Keratinocyte (primary cell): ENCODE data around the gene SLC39A11.

ENCODE experiments used
- EZH2 ChIP-seq: IDR thresholded peaks from one replicate; pipeline ENCODE4 v1.6.1; 2012; ENCODE audit warnings: inconsistent platforms, mild to moderate bottlenecking, low read length, moderate library complexity
- TF ChIP-seq, protein P1 (sequence below), 3 experiments: IDR thresholded peaks in 1 of 3; conservative IDR thresholded peaks in 1 of 3; optimal IDR thresholded peaks in 1 of 3; 2 replicates in 2 of 3; 3 replicates in 1 of 3; pipeline versions ENCODE3 to v1.5.1; 2011; ENCODE audit warnings: low read length in 3 of 3, mild to moderate bottlenecking in 3 of 3, moderate library complexity in 2 of 3, control low read depth in 1 of 3, inconsistent platforms in 1 of 3; ENCODE audit not compliant: insufficient read depth in 2 of 3; ENCODE audit errors: extremely low read depth in 1 of 3

DNA sequence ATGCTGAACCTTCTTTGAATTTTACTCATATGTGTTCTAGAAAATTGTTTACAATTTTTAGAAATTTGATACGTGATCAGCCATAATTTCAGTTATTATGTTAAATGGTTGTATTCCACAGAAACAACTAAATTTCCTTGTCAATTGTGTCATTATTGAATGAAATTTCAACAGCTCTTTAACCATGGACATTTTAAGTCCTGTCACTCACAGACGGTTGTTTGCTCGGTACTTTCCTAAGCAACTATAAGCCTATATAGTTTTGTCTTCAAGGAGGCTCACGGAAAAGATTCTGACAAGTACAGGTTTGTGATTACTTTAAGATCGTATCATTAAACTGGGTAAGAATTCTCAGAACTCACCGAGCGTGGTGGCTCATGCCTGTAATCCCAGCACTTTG is 31.8 kb downstream of the SLC39A11 start:
- TF ChIP-seq, protein P1, sequence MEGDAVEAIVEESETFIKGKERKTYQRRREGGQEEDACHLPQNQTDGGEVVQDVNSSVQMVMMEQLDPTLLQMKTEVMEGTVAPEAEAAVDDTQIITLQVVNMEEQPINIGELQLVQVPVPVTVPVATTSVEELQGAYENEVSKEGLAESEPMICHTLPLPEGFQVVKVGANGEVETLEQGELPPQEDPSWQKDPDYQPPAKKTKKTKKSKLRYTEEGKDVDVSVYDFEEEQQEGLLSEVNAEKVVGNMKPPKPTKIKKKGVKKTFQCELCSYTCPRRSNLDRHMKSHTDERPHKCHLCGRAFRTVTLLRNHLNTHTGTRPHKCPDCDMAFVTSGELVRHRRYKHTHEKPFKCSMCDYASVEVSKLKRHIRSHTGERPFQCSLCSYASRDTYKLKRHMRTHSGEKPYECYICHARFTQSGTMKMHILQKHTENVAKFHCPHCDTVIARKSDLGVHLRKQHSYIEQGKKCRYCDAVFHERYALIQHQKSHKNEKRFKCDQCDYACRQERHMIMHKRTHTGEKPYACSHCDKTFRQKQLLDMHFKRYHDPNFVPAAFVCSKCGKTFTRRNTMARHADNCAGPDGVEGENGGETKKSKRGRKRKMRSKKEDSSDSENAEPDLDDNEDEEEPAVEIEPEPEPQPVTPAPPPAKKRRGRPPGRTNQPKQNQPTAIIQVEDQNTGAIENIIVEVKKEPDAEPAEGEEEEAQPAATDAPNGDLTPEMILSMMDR (optimal IDR thresholded peaks at IDR 0.05 in 1 of 3, IDR thresholded peaks at IDR 0.05 in 1 of 3, conservative IDR thresholded peaks at IDR 0.05 in 1 of 3; ENCODE audit: extremely low read depth in 1 of 3, insufficient read depth in 2 of 3, low read length in 3 of 3): no peak
- no peak for TF ChIP-seq EZH2
